Lower leg skin (tissue), 4 donors: ENCODE measurements around the gene IFITM1. TPM values are rescaled to one million over a fixed set of nuclear protein-coding genes. Genes with fewer than 3 reads are reported as not detected.

Source experiments
- DNase-seq, 2 donors: peaks; one replicate each; pipeline ENCODE4 v3.0.0-alpha.2; 2019; ENCODE audit warnings: low spot score in 2 of 2
- H3K4me3 ChIP-seq: fragments of 200-600 bp; sonication (generic); 2 replicates; pipeline ENCODE4 v1.5.1; 2017; ENCODE audit warnings: mild to moderate bottlenecking, low read depth; ENCODE audit not compliant: poor library complexity, severe bottlenecking
- POLR2A ChIP-seq, 2 donors: fragments of 450-650 bp; IDR thresholded peaks; one replicate each; pipeline ENCODE4 v1.6.1; 2016 to 2017; ENCODE audit warnings: antibody characterized with exemption in 2 of 2, mild to moderate bottlenecking in 1 of 2, moderate library complexity in 1 of 2
- WGBS, 2 donors: methylation state at CpG; one replicate each; pipeline ENCODE4 v1.1.5; 2018; 5-methylcytosine and 5-hydroxymethylcytosine counted together
- intact Hi-C: fragments of 100-400 bp; cut with DNase I; formaldehyde crosslinking; loops from one replicate; pipeline ENCODE4 v1.15.0; 2023; ENCODE audit warnings: low total_unique reads
- total RNA-seq, 4 donors: library from RNA; depleted of rRNA; stranded (reverse); fragments of >200 nt; gene quantifications; one replicate each; pipeline ENCODE4 v1.1.0, GENCODE V29; 2016
- TF ChIP-seq, protein P1 (sequence below), 3 donors: fragments of 450-650 bp; IDR thresholded peaks; one replicate each; pipeline ENCODE4 v1.5.1; 2016; ENCODE audit warnings: antibody characterized with exemption in 3 of 3, mild to moderate bottlenecking in 3 of 3, moderate library complexity in 2 of 3

The IFITM1 gene
- total RNA-seq, 4 donors from 2014 or later = 44.2 to 114 (median 65.4) TPM

DNA sequence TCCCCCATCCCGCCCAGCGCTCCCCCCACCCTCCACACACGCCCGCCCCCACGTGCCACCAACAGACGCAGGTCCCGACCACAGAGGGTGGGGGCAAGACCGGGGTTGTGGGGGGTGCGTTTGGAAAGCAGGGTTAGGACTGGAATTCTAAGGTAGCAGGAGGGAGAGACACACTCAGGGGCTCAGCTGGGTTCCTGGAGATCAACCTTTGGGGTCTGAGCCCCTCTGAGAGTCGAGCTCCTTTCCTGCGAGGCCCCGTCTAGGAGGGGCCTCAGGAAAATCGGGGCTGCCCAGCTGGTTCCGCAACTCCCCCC, 24.5 kb upstream of the IFITM1 start:
- no peak overlapping the region for H3K4me3 ChIP-seq
- DNase-seq = peak in 1 of 2 donors; percentile 85
- WGBS, 2 donors = 26 to 65% methylated on average over 5 to 12 of the region's 14 CpGs
- intact Hi-C loops = no loop called here
- TF ChIP-seq, protein P1, sequence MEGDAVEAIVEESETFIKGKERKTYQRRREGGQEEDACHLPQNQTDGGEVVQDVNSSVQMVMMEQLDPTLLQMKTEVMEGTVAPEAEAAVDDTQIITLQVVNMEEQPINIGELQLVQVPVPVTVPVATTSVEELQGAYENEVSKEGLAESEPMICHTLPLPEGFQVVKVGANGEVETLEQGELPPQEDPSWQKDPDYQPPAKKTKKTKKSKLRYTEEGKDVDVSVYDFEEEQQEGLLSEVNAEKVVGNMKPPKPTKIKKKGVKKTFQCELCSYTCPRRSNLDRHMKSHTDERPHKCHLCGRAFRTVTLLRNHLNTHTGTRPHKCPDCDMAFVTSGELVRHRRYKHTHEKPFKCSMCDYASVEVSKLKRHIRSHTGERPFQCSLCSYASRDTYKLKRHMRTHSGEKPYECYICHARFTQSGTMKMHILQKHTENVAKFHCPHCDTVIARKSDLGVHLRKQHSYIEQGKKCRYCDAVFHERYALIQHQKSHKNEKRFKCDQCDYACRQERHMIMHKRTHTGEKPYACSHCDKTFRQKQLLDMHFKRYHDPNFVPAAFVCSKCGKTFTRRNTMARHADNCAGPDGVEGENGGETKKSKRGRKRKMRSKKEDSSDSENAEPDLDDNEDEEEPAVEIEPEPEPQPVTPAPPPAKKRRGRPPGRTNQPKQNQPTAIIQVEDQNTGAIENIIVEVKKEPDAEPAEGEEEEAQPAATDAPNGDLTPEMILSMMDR (IDR thresholded peaks at IDR 0.05) = no peak
- no peak for TF ChIP-seq POLR2A (IDR thresholded peaks at IDR 0.05)

DNA sequence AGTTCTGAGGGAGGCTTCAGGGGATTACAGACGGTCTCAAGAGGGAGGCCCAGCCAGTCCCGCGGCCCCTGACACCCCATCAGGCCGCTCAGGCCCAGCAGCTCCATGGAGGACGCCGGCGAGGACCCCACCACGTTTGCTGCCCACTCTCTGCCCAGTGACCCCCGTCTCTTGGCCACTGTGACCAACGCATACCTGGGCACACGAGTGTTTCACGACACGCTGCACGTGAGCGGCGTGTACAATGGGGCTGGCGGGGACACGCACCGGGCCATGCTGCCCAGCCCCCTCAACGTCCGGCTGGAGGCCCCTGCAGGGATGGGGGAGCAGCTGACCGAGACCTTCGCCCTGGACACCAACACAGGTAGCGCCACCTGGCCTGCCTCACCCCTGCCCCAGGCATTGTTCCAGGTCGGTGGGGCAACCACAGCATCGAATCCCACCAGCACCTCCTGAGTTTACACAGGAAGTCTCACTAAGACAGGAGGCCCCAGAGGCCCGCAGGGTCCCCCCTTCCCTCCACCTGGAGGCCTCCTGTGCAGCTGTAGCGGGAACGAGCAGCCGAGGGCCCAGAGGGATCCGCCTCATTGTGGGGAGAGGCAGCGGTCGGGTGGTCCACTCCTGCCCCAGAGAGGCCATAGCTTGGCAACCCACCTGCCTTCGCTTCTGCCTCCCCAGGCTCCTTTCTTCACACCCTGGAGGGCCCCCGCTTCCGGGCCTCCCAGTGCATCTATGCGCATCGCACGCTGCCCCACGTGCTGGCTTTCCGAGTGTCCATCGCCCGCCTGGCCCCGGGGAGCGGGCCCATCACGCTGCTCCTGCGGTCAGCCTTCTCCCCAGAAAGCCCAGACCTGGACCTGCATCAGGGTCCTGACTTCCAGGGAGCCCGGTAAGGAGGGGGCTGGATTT, 23.9 kb upstream of the IFITM1 start:
- 81 to 89% methylated on average over 35 to 45 of the region's 48 CpGs for WGBS, 2 donors
- TF ChIP-seq, protein P1 (IDR thresholded peaks at IDR 0.05) = no peak
- no peak for TF ChIP-seq POLR2A (IDR thresholded peaks at IDR 0.05)
- intact Hi-C loops = no loop called here
- peak in 1 of 2 donors; percentile 86 for DNase-seq
- no peak overlapping the region for H3K4me3 ChIP-seq

DNA sequence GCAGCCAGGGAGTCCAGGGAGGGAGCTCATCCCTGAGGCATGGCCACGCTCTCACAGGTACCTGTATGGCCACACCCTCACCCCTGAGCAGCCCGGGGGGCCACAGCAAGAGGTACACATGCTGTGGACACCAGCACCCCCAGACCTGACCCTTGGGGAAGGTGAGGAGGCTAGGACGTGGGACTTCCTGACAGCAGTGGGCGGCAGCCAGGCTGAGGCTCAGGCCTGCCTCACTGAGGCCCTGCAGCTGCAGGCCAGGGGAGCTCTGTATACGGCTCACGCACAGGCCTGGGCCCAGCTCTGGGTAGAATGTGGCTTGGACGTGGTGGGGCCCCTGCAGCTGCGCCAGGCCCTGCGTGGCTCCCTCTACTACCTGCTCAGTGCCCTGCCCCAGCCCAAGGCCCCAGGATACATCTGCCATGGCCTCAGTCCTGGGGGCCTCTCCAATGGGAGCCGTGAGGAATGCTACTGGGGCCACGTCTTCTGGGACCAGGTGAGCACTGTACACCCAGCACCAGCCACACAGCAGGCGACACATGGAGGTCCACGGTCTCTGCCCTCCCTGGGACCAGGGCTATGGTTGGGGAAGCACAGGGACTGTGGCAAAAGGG, 23.1 kb upstream of the IFITM1 start:
- intact Hi-C loops = no loop called here
- DNase-seq = peak in 1 of 2 donors; percentile 78
- no peak for TF ChIP-seq POLR2A (IDR thresholded peaks at IDR 0.05)
- TF ChIP-seq, protein P1 (IDR thresholded peaks at IDR 0.05) = no peak
- no peak overlapping the region for H3K4me3 ChIP-seq
- WGBS, 2 donors = 91 to 94% methylated on average over 4 to 13 of the region's 13 CpGs

DNA sequence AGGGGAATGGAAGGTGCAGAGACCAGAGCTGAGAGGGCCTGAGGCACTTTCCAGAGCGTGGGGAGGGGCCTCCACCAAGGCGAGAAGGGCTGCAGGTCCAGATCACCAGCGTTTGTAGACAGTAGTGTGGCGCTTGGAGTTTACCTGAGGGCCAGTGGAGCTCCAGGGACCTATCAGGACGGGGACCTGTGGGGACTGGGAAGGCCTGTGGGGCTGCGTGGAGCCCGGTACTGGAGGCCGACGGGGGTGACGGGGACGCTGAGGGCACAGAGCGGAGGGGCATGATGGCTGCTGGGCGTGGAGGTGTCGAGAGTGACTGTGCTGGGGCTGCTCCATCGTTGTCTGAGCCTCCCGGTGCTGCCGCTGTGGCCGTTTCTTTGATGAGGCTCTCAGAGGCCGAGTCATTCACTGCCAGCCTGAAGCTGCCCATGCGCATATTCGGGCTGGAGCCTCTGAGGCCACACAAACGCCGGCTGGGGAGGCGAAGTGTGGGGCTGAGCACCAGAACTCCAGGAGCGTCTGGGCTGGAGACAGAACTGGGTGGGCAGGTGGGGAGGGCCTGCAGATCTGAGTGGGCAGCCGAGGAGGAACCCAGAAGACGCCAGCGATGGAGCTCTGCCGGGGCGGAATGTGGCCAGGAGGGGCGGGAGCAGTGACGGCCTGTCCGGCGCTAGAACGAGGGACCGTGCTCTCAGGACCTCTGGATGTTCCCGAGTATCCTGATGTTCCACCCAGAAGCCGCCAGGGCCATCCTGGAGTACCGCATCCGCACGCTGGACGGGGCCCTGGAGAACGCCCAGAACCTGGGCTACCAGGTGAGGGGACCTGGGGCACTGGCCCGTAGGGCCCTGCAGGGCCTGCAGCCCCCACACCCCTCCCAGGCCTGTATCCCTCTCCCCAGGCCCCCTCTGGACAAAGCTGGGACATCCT, 22.3 kb upstream of the IFITM1 start:
- peak in 1 of 2 donors; percentile 83 for DNase-seq
- H3K4me3 ChIP-seq = no peak overlapping the region
- TF ChIP-seq POLR2A (IDR thresholded peaks at IDR 0.05) = no peak
- TF ChIP-seq, protein P1 (IDR thresholded peaks at IDR 0.05) = no peak
- WGBS, 2 donors = 87 to 88% methylated on average over 32 to 44 of the region's 44 CpGs
- intact Hi-C loops = no loop called here

DNA sequence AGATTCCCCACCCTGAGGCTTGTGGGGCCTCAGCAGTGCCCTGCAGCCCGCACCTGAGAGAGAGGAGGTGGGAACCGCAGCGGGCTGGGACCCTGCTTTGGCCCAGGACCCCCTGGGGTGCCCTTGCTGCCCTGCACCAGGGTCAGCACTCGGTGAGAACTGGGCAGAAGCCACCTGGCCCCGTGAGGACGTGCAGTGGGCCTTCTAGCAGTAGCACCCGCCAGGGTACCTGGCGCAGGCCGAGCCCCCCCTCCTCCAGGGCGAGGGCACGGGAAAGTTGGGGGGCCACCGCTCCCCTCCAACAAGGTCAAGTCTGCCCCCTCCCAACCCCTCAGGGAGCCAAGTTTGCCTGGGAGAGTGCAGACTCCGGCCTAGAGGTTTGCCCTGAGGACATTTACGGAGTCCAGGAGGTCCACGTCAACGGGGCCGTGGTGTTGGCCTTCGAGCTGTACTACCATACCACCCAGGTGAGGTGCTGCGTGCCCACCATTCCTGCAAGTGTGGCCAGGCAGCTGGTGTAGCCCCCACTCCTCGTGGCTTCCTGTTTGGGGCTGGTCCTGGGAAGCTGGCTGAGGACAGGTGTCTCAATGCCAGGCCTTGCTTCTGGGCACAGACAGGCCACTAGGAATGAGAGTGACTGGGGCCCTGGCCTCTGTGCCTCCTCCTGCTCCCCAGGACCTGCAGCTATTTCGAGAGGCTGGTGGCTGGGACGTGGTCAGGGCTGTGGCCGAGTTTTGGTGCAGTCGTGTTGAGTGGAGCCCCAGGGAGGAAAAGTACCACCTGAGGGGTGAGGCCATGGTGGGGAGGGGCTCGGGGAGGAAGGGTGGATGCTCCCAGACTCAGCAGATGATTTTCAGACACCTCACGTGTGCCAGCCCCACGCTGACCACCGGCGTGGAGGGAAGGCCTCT, 21.4 kb upstream of the IFITM1 start:
- peak in 1 of 2 donors; percentile 82 for DNase-seq
- H3K4me3 ChIP-seq = no peak overlapping the region
- 90 to 91% methylated on average over 24 to 26 of the region's 29 CpGs for WGBS, 2 donors
- intact Hi-C loops = no loop called here
- no peak for TF ChIP-seq POLR2A (IDR thresholded peaks at IDR 0.05)
- TF ChIP-seq, protein P1 (IDR thresholded peaks at IDR 0.05) = no peak
